ENCODE data around the gene MORN1.

GRCh38 chr1:2304921-2305681, 86.3 kb downstream of the MORN1 start:
- TF ChIP-seq CTCF (IDR thresholded peaks at IDR 0.05; ENCODE audit: extremely low read depth in 1 of 2, insufficient read depth in 1 of 2, low read depth in 1 of 2, low read length in 2 of 2), result no peak
- TF ChIP-seq POLR2AphosphoS5 (IDR thresholded peaks at IDR 0.05; ENCODE audit: insufficient read depth, low read depth, low read length), result no peak
- TF ChIP-seq JUN (IDR thresholded peaks at IDR 0.05; ENCODE audit: borderline replicate concordance, insufficient read depth, insufficient read length, low read depth), result no peak
- TF ChIP-seq POLR2A (IDR thresholded peaks at IDR 0.05; ENCODE audit: low read depth, low read length), result no peak
- no peak for TF ChIP-seq EZH2 (IDR thresholded peaks at IDR 0.05; ENCODE audit: borderline replicate concordance, low read depth, low read length, severe bottlenecking)
- no peak for TF ChIP-seq MYC (IDR thresholded peaks at IDR 0.05; ENCODE audit: low read depth, low read length)
- TF ChIP-seq MAX (IDR thresholded peaks at IDR 0.05; ENCODE audit: insufficient read depth, insufficient read length), result no peak
- no peak for TF ChIP-seq GATA2 (IDR thresholded peaks at IDR 0.05; ENCODE audit: insufficient read depth, insufficient read length, low read depth, low read length)
- TF ChIP-seq FOS (IDR thresholded peaks at IDR 0.05; ENCODE audit: borderline replicate concordance, insufficient read depth, low read length), result no peak
